Measurements from ENCODE around the gene ME3. TPM values are rescaled to one million over a fixed set of nuclear protein-coding genes. Genes with fewer than 3 reads are reported as not detected.

Gene ME3
- total RNA-seq, 1 experiment from 2014 or later: 1.8 TPM

GRCh38 chr11:86594746-86595145 is 77.7 kb downstream of the ME3 start:
- POLR2A ChIA-PET: interaction anchor here (0.6 kb wide), 1 partner anchor 23 kb away, joined by 3 read pairs; no protein-coding TSS in a partner anchor

GRCh38 chr11:86593833-86594232 is 78.6 kb downstream of the ME3 start:
- Mint-ChIP-seq H3K27me3 (ENCODE audit: low read depth) (no peaks in the 10 kb centered on the region), H3K4me3 (no peak overlapping the region), H3K36me3 (peaks cover 24% of the 10 kb centered on the region), H3K4me1 (peaks cover 51% of the 10 kb centered on the region), H3K9me3 (peaks cover 24% of the 10 kb centered on the region), H3K27ac (no peak overlapping the region)
- DNase-seq (ENCODE audit: low spot score): no peak
- no peak for ATAC-seq
- CTCF ChIA-PET: interaction anchor here (0.8 to 3.7 kb wide), 4 partner anchors 14 to 209 kb away, joined by 3 to 33 read pairs (median 6); no protein-coding TSS in a partner anchor
- POLR2A ChIA-PET: no interaction called here
- TF ChIP-seq SMAD3 (CRISPR knock-in tag; IDR thresholded peaks at IDR 0.05; ENCODE audit: borderline replicate concordance) (no peak), OVOL2 (CRISPR knock-in tag; IDR thresholded peaks at IDR 0.05; ENCODE audit: borderline replicate concordance) (no peak), RELA (CRISPR knock-in tag; IDR thresholded peaks at IDR 0.05; ENCODE audit: borderline replicate concordance) (no peak), ERG (CRISPR knock-in tag; IDR thresholded peaks at IDR 0.05) (no peak), E2F1 (CRISPR knock-in tag; IDR thresholded peaks at IDR 0.05) (no peak), TEAD1 (CRISPR knock-in tag; IDR thresholded peaks at IDR 0.05) (no peak), GRHL2 (CRISPR knock-in tag; IDR thresholded peaks at IDR 0.05; ENCODE audit: insufficient replicate concordance, severe bottlenecking) (no peak), ZNF121 (CRISPR knock-in tag; IDR thresholded peaks at IDR 0.05) (no peak), ZNF671 (CRISPR knock-in tag; IDR thresholded peaks at IDR 0.05) (no peak), SMAD4 (CRISPR knock-in tag; IDR thresholded peaks at IDR 0.05) (no peak), KAT7 (CRISPR knock-in tag; IDR thresholded peaks at IDR 0.05; ENCODE audit: borderline replicate concordance) (no peak), FOXP4 (CRISPR knock-in tag; IDR thresholded peaks at IDR 0.05) (no peak), CREB1 (CRISPR knock-in tag; IDR thresholded peaks at IDR 0.05) (no peak), USF2 (CRISPR knock-in tag; IDR thresholded peaks at IDR 0.05) (no peak), USF1 (CRISPR knock-in tag; IDR thresholded peaks at IDR 0.05) (no peak), TP53 (CRISPR knock-in tag; IDR thresholded peaks at IDR 0.05) (no peak)

More at GRCh38 chr11:86594746-86595145, 77.7 kb downstream of the ME3 start:
- H3K27me3 Mint-ChIP-seq (ENCODE audit: low read depth): 0 out of 2 replicates have a peak, but pooled peaks cover 3% of the 10 kb centered on the region
- ATAC-seq (peak; percentile 78), DNase-seq (ENCODE audit: low spot score) (no peak)
- H3K36me3 Mint-ChIP-seq: peaks cover 31% of the 10 kb centered on the region
- H3K27ac Mint-ChIP-seq: peak overlapping the region; percentile 47; the same call in 1 of the 2 replicates
- peaks cover 34% of the 10 kb centered on the region for H3K9me3 Mint-ChIP-seq
- H3K4me1 Mint-ChIP-seq: peaks cover 50% of the 10 kb centered on the region
- TF ChIP-seq MYBL2 (CRISPR knock-in tag; IDR thresholded peaks at IDR 0.05): no peak
- TF ChIP-seq STAT6 (CRISPR knock-in tag; conservative IDR thresholded peaks at IDR 0.05; ENCODE audit: low read depth): no peak
- no peak for TF ChIP-seq ZBTB21 (CRISPR knock-in tag; IDR thresholded peaks at IDR 0.05; ENCODE audit: borderline replicate concordance)
- no peak for TF ChIP-seq GTF2I (CRISPR knock-in tag; conservative IDR thresholded peaks at IDR 0.05)
- no peak for TF ChIP-seq KAT7 (CRISPR knock-in tag; IDR thresholded peaks at IDR 0.05; ENCODE audit: borderline replicate concordance)
- H3K4me3 Mint-ChIP-seq: 0 out of 2 replicates have a peak overlapping the region, but pooled peaks have one; percentile 22
- CTCF ChIA-PET: interaction anchor here (0.5 to 3.7 kb wide), 7 partner anchors 13 to 208 kb away, joined by 3 to 33 read pairs (median 5); no protein-coding TSS in a partner anchor
